Spleen (tissue), 7 donors: ENCODE results near the gene EDIL3.

Source experiments
- CTCF ChIP-seq, 11 experiments: fragments of 200-600 bp in 7 of 11; fragments of 450-650 bp in 4 of 11; sonication (generic) in 4 of 11; IDR thresholded peaks in 8 of 11; conservative IDR thresholded peaks in 3 of 11; 1 replicate in 7 of 11; 2 replicates in 4 of 11; pipeline versions ENCODE4 v1.4.0 to v1.8.0; 2016 to 2021; ENCODE audit warnings: antibody characterized with exemption in 11 of 11, inconsistent platforms in 4 of 11, mild to moderate bottlenecking in 1 of 11
- POLR2A ChIP-seq, 3 donors: fragments of 450-650 bp; IDR thresholded peaks; one replicate each; pipeline ENCODE4 v1.5.1; 2017; ENCODE audit warnings: antibody characterized with exemption in 3 of 3, mild to moderate bottlenecking in 1 of 3
- POLR2AphosphoS5 ChIP-seq, 3 donors: sonication (generic); formaldehyde crosslinking; IDR thresholded peaks; one replicate each; pipeline ENCODE4 v1.5.1; 2017; ENCODE audit warnings: antibody characterized with exemption in 3 of 3
- donor health status: DM: no; HTN: no; CAD: no; lungs with moderate emphysema.
- donor health status: DM: no; HTN: no; CAD: no.
- donor health status: DM: no; HTN: no; CAD: no.

GRCh38 chr5:83973925-83974815 lies 410.5 kb downstream of the EDIL3 start:
- no peak for TF ChIP-seq POLR2A (IDR thresholded peaks at IDR 0.05)
- TF ChIP-seq POLR2AphosphoS5 (IDR thresholded peaks at IDR 0.05): no peak
- TF ChIP-seq CTCF (IDR thresholded peaks at IDR 0.05 in 8 of 11, conservative IDR thresholded peaks at IDR 0.05 in 3 of 11): no peak
